Fibroblast of skin of right quadriceps (primary cell): Measurements from ENCODE around the gene MAMDC2.

Experiments used
- DNase-seq: peaks from one replicate; pipeline ENCODE4 v3.0.0-alpha.2; 2013

Gene MAMDC2

GRCh38 chr9:70040376-70040903 lies 3.2 kb upstream of the MAMDC2 start:
- no peak for DNase-seq

- no peak for DNase-seq
Measured at GRCh38 chr9:70042461-70043215, 1.0 kb upstream of the MAMDC2 start.

- no peak for DNase-seq
Measured at GRCh38 chr9:70043285-70043684, 363 bp upstream of the MAMDC2 start.

GRCh38 chr9:70044490-70045307 lies 1.1 kb downstream of the MAMDC2 start:
- peak; percentile 28 for DNase-seq

GRCh38 chr9:70045452-70045851 lies 1.8 kb downstream of the MAMDC2 start:
- DNase-seq, result no peak

- DNase-seq, result no peak
Measured at GRCh38 chr9:70046274-70047070, 2.8 kb downstream of the MAMDC2 start.

- DNase-seq, result peak; percentile 47
Measured at GRCh38 chr9:70049236-70049635, 5.6 kb downstream of the MAMDC2 start.

- DNase-seq, result no peak
Measured at GRCh38 chr9:70049672-70050271, 6.1 kb downstream of the MAMDC2 start.

GRCh38 chr9:70052768-70053167 lies 9.1 kb downstream of the MAMDC2 start:
- DNase-seq, result no peak

GRCh38 chr9:70053864-70054263 lies 10.2 kb downstream of the MAMDC2 start:
- no peak for DNase-seq

GRCh38 chr9:70054521-70054920 lies 10.9 kb downstream of the MAMDC2 start:
- no peak for DNase-seq

GRCh38 chr9:70055406-70056210 lies 12.0 kb downstream of the MAMDC2 start:
- DNase-seq, result no peak

- DNase-seq, result no peak
Measured at GRCh38 chr9:70056211-70056944, 12.7 kb downstream of the MAMDC2 start.

- DNase-seq, result no peak
Measured at GRCh38 chr9:70058569-70059116, 15.0 kb downstream of the MAMDC2 start.

GRCh38 chr9:70060148-70060882 lies 16.7 kb downstream of the MAMDC2 start:
- DNase-seq, result no peak

- DNase-seq, result no peak
Measured at GRCh38 chr9:70060883-70061507, 17.3 kb downstream of the MAMDC2 start.

GRCh38 chr9:70061776-70062175 lies 18.1 kb downstream of the MAMDC2 start:
- no peak for DNase-seq

GRCh38 chr9:70064496-70064895 lies 20.8 kb downstream of the MAMDC2 start:
- no peak for DNase-seq

GRCh38 chr9:70065572-70065971 lies 21.9 kb downstream of the MAMDC2 start:
- DNase-seq, result no peak

- DNase-seq, result no peak
Measured at GRCh38 chr9:70066418-70066817, 22.8 kb downstream of the MAMDC2 start.
